PC-9 (cell line): ENCODE data around the gene PRKAG2.

Source experiments
- CTCF ChIP-seq: fragments of 200-600 bp; sonication (generic); conservative IDR thresholded peaks from 2 replicates; pipeline ENCODE4 v1.6.1; 2017; ENCODE audit warnings: mixed run types, antibody characterized with exemption, mild to moderate bottlenecking, moderate library complexity
- EZH2 ChIP-seq: fragments of 200-600 bp; sonication (generic); IDR thresholded peaks from 2 replicates; pipeline ENCODE4 v1.8.0; 2017; ENCODE audit warnings: antibody characterized with exemption, low read depth

- TF ChIP-seq CTCF (no peak), EZH2 (no peak)
These were observed 369.1 kb downstream of the PRKAG2 start for GRCh38 chr7:151507806-151508205.
